ENCODE measurements around the gene CDK5. TPM values are rescaled to one million over a fixed set of nuclear protein-coding genes. Genes with fewer than 3 reads are reported as not detected.

Gene CDK5
- total and polyA plus RNA-seq, 9 of the 15 experiments (the other 6 are each of a cell fraction or from before 2014, with no cell fraction given) = 3.2 to 38.0 (median 27.5) TPM

DNA sequence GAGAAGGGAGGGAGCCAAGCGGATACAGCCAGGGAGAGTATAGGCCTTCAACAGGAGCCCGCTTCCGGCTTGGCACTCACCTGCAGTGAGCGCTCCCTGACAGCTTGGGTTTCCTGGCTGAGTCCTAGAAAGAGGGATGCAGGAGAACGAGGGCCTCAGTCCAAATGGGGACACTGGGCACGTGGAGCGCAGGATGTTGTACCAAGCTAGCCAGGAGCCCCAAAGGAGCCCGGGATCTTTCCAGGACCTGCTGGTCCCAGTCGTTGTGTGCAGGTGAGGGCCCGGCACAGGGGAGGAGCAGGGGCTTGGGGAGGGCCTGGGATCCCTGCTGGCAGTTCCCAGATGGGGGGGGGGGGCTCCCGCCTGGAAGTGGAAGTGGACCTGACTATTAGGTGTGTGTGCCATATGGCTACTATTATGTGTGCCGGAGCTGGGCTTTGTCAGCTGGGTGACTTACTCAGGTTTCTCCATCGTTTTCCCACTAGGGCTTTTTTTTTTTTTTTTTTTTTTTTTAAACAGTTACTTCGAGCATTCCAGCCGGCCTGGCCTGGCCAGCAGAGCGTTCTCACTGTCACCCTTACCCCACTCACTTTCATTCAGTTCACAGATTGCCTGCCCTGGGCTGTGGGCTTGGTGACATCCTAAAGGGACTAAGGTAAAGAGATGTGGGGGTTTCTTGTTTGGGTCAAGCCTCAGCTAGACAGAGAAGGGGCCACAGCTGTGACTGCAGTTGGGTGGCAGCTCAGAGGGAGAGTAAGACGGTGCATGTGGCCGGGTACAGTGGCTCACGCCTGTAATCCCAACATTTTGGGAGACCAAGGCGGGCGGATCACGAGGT lies 32.4 kb upstream of the CDK5 start:
- Histone ChIP-seq H3K36me3 (ENCODE audit: control insufficient read depth, insufficient read depth, low read length) (peaks cover 70% of the 10 kb centered on the region; the same call in 2 of the 3 replicates), H3K4me1 (replicated peaks in 1 of 2; ENCODE audit: control insufficient read depth in 2 of 2, insufficient read depth in 2 of 2, low read length in 2 of 2) (peaks cover 30 to 58% of the 10 kb centered on the region in 2 experiments), H3K9me1 (ENCODE audit: control insufficient read depth, insufficient read depth, low read length) (peaks cover 9% of the 10 kb centered on the region), H3K9ac (ENCODE audit: insufficient read depth in 1 of 2, low read depth in 2 of 2, low read length in 2 of 2) (peak overlapping the region in 1 of 2 experiments; percentile 98; a peak in 1 of 4 replicates), H4K20me1 (replicated peaks; ENCODE audit: control insufficient read depth, insufficient read depth, low read length) (peaks cover 54% of the 10 kb centered on the region), H3K4me3 (no peak overlapping the region), H3K9me3 (replicated peaks; ENCODE audit: control insufficient read depth, insufficient read depth, low read depth, low read length) (no peaks in the 10 kb centered on the region), H3K27me3 (ENCODE audit: control insufficient read depth in 2 of 2, insufficient read depth in 2 of 2, low read length in 2 of 2) (no peaks in the 10 kb centered on the region), H3K79me2 (ENCODE audit: control insufficient read depth, insufficient read depth, low read length) (peaks cover 88% of the 10 kb centered on the region), H2AFZ (ENCODE audit: low read depth, low read length) (no peak overlapping the region), H3K27ac (ENCODE audit: extremely low read depth, low read depth, low read length) (no peak overlapping the region), H3K4me2 (ENCODE audit: insufficient read depth, low read length) (no peak overlapping the region)
- intact Hi-C loops (cut with micrococcal nuclease) (loop anchor here (2.0 to 10.0 kb wide), 3 partner anchors 19 to 775 kb away; no protein-coding TSS in a partner anchor), in situ Hi-C loops (cut with MboI) (no loop called here)
- ATAC-seq = no peak
- ChIA-PET POLR2A (interaction anchor here (0.6 to 1.7 kb wide), 7 partner anchors 12 to 59 kb away, joined by 3 to 7 read pairs (median 3); no protein-coding TSS in a partner anchor), CTCF (ENCODE audit: low intra/inter-chr PET ratio) (no interaction called here)
- no peak for DNase-seq (ENCODE audit: extremely low read depth in 1 of 4, low spot score in 3 of 4)
- WGBS (ENCODE audit: insufficient coverage, low coverage, missing lambda C conversion rate) = 92% methylated on average over 21 of the region's 22 CpGs
- no peak for FAIRE-seq
- BruUV-seq (replicated peaks) = no TSS peak
- no peak for TF ChIP-seq MIER1 (IDR thresholded peaks at IDR 0.05; ENCODE audit: low read depth)
- TF ChIP-seq TAF1 (IDR thresholded peaks at IDR 0.05; ENCODE audit: control insufficient read depth, extremely low read depth, insufficient read depth, low read length, severe bottlenecking) = no peak
- TF ChIP-seq RB1 (IDR thresholded peaks at IDR 0.05; ENCODE audit: low read depth) = no peak
- no peak for TF ChIP-seq MEF2A (IDR thresholded peaks at IDR 0.05; ENCODE audit: control insufficient read depth, low read depth, low read length)
- no peak for TF ChIP-seq ZNF318 (IDR thresholded peaks at IDR 0.05; ENCODE audit: borderline replicate concordance in 1 of 2, low read depth in 1 of 2)
- TF ChIP-seq, protein P1, sequence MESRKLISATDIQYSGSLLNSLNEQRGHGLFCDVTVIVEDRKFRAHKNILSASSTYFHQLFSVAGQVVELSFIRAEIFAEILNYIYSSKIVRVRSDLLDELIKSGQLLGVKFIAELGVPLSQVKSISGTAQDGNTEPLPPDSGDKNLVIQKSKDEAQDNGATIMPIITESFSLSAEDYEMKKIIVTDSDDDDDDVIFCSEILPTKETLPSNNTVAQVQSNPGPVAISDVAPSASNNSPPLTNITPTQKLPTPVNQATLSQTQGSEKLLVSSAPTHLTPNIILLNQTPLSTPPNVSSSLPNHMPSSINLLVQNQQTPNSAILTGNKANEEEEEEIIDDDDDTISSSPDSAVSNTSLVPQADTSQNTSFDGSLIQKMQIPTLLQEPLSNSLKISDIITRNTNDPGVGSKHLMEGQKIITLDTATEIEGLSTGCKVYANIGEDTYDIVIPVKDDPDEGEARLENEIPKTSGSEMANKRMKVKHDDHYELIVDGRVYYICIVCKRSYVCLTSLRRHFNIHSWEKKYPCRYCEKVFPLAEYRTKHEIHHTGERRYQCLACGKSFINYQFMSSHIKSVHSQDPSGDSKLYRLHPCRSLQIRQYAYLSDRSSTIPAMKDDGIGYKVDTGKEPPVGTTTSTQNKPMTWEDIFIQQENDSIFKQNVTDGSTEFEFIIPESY (CRISPR knock-in tag; IDR thresholded peaks at IDR 0.05) = no peak
- no peak for TF ChIP-seq TCFL5 (CRISPR knock-in tag; conservative IDR thresholded peaks at IDR 0.05)
- no peak for TF ChIP-seq CHD4 (IDR thresholded peaks at IDR 0.05; ENCODE audit: insufficient read depth, insufficient replicate concordance, low read depth, low read length, poor library complexity, severe bottlenecking)
- no peak for TF ChIP-seq ZNF830 (CRISPR knock-in tag; IDR thresholded peaks at IDR 0.05)

All from K562 (cell line).